GM23248 (cell line): Measurements from ENCODE around the gene DENND2D. TPM values are rescaled to one million over a fixed set of nuclear protein-coding genes. Genes with fewer than 3 reads are reported as not detected.

Experiments used
- DNase-seq: peaks from one replicate; pipeline ENCODE4 v3.0.0-alpha.2; 2015
- H2AFZ ChIP-seq: fragments of 200-600 bp; sonication (generic); 2 replicates; pipeline ENCODE4 v1.6.1; 2016; ENCODE audit warnings: antibody characterized with exemption
- H3F3A ChIP-seq: fragments of 200-600 bp; sonication (generic); 2 replicates; pipeline ENCODE4 v1.6.1; 2016; ENCODE audit warnings: mild to moderate bottlenecking, antibody characterized with exemption, mixed run types; ENCODE audit not compliant: insufficient read depth
- H3K27ac ChIP-seq: fragments of 200-600 bp; sonication (generic); 2 replicates; pipeline ENCODE4 v1.5.1; 2016; ENCODE audit warnings: mild to moderate bottlenecking
- H3K27me3 ChIP-seq: fragments of 200-600 bp; sonication (generic); replicated peaks from 2 replicates; pipeline ENCODE4 v1.6.1; 2016; ENCODE audit warnings: mild to moderate bottlenecking; ENCODE audit not compliant: insufficient read depth
- H3K36me3 ChIP-seq: fragments of 200-600 bp; sonication (generic); 2 replicates; pipeline ENCODE4 v1.6.1; 2016; ENCODE audit warnings: low read depth, mild to moderate bottlenecking
- H3K4me1 ChIP-seq: fragments of 200-600 bp; sonication (generic); 2 replicates; pipeline ENCODE4 v1.6.1; 2016; ENCODE audit warnings: mild to moderate bottlenecking; ENCODE audit not compliant: insufficient read depth
- H3K4me2 ChIP-seq: fragments of 200-600 bp; sonication (generic); one replicate; pipeline ENCODE4 v1.6.1; 2016; ENCODE audit warnings: mild to moderate bottlenecking; ENCODE audit not compliant: unreplicated experiment
- H3K4me3 ChIP-seq: fragments of 200-600 bp; sonication (generic); 2 replicates; pipeline ENCODE4 v1.5.1; 2016; ENCODE audit warnings: mild to moderate bottlenecking
- H3K79me2 ChIP-seq: fragments of 200-600 bp; sonication (generic); 2 replicates; pipeline ENCODE4 v1.6.1; 2016; ENCODE audit warnings: mild to moderate bottlenecking; ENCODE audit not compliant: insufficient read depth
- H3K9ac ChIP-seq: fragments of 200-600 bp; sonication (generic); 2 replicates; pipeline ENCODE4 v1.6.1; 2016; ENCODE audit warnings: mild to moderate bottlenecking
- H3K9me2 ChIP-seq: fragments of 200-600 bp; sonication (generic); 2 replicates; pipeline ENCODE4 v1.6.1; 2016; ENCODE audit warnings: mixed run types, mild to moderate bottlenecking, moderate library complexity; ENCODE audit not compliant: insufficient read depth
- H3K9me3 ChIP-seq: fragments of 200-600 bp; sonication (generic); one replicate; pipeline ENCODE4 v1.6.1; 2017; ENCODE audit warnings: low read depth
- H4K20me1 ChIP-seq: fragments of 200-600 bp; sonication (generic); 2 replicates; pipeline ENCODE4 v1.6.0; 2016; ENCODE audit not compliant: insufficient read depth
- EZH2 ChIP-seq: fragments of 200-600 bp; sonication (generic); IDR thresholded peaks from 2 replicates; pipeline ENCODE4 v1.6.1; 2018; ENCODE audit warnings: antibody characterized with exemption, mild to moderate bottlenecking; ENCODE audit not compliant: insufficient read depth, poor library complexity, severe bottlenecking
- EZH2phosphoT487 ChIP-seq: fragments of 200-600 bp; sonication (generic); IDR thresholded peaks from 2 replicates; pipeline ENCODE4 v1.6.1; 2018; ENCODE audit warnings: antibody characterized with exemption, moderate library complexity, mild to moderate bottlenecking, low read depth; ENCODE audit not compliant: insufficient read depth
- WGBS, 2 experiments: methylation state at CpG; one replicate each; pipeline ENCODE4 v1.1.6; 2015 to 2017; ENCODE audit warnings: low lambda C conversion rate in 2 of 2, low coverage in 1 of 2; ENCODE audit errors: missing lambda C conversion rate in 2 of 2; 5-methylcytosine and 5-hydroxymethylcytosine counted together
- in situ Hi-C: fragments of 300-500 bp; cut with MboI; formaldehyde crosslinking; loops from 2 replicates; pipeline ENCODE4 v1.15.0; 2020
- polyA plus RNA-seq: library from polyadenylated mRNA; unstranded; fragments of >200 nt; fragmentation: Nextera tagmentation; extraction: Ambion mirVana; gene quantifications from 2 replicates; pipeline ENCODE4 v1.2.1, GENCODE V29; 2016
- total RNA-seq: library from RNA; depleted of rRNA; stranded (reverse); fragments of >200 nt; shearing (Covaris generic); gene quantifications from 2 replicates; pipeline ENCODE4 v1.2.3, GENCODE V29; 2014; rRNA removed

The DENND2D gene
- total RNA-seq, result 3.7 and 5.1 TPM in 2 replicates
- polyA plus RNA-seq, result 6.2 and 6.6 TPM in 2 replicates

- H3K4me2 ChIP-seq, result no peak within 1 kb of the TSS
- H3K9me3 ChIP-seq, result no peaks in the 10 kb centered on the region
- 0 out of 2 replicates have a peak, but pooled peaks cover 3% of the 10 kb centered on the region for H3K4me1 ChIP-seq
- H3K36me3 ChIP-seq, result no peaks in the 10 kb centered on the region
- no peak within 1 kb of the TSS for H3K9ac ChIP-seq
- H2AFZ ChIP-seq, result no peak within 1 kb of the TSS
- H3K9me2 ChIP-seq, result no peaks in the 10 kb centered on the region
- no peaks in the 10 kb centered on the region for H3F3A ChIP-seq
- H3K79me2 ChIP-seq, result no peaks in the 10 kb centered on the region
- DNase-seq, result no peak
- TF ChIP-seq EZH2phosphoT487, result no peak
- TF ChIP-seq EZH2, result no peak
- H4K20me1 ChIP-seq, result no peaks in the 10 kb centered on the region
- H3K27me3 ChIP-seq, result no peaks in the 10 kb centered on the region
- WGBS, 2 experiments, result 94 to 95% methylated on average over 16 to 17 of the region's 17 CpGs
- no peak within 1 kb of the TSS for H3K4me3 ChIP-seq
- no peak within 1 kb of the TSS for H3K27ac ChIP-seq
- in situ Hi-C loops, result loop anchor here (25.0 kb wide), 1 partner anchor 562 kb away; the partner anchor contains the start of gene DDX20
These were observed at the start of gene DENND2D for GRCh38 chr1:111199881-111200801. TSS of gene DENND2D (minus strand) at chr1:111200646. CDS start at chr1:111200459, 187 bp downstream.

GRCh38 chr1:111249960-111250359, 49.5 kb upstream of the DENND2D start:
- no peak overlapping the region for H3K27ac ChIP-seq
- no peak overlapping the region for H2AFZ ChIP-seq
- no peaks in the 10 kb centered on the region for H3K9me3 ChIP-seq
- in situ Hi-C loops, result no loop called here
- H3K9ac ChIP-seq, result no peak overlapping the region
- no peaks in the 10 kb centered on the region for H3K9me2 ChIP-seq
- no peak for DNase-seq
- no peaks in the 10 kb centered on the region for H3F3A ChIP-seq
- H3K36me3 ChIP-seq, result no peaks in the 10 kb centered on the region
- H3K27me3 ChIP-seq, result peaks cover 12% of the 10 kb centered on the region
- no peaks in the 10 kb centered on the region for H3K79me2 ChIP-seq
- H4K20me1 ChIP-seq, result no peaks in the 10 kb centered on the region
- no peak overlapping the region for H3K4me3 ChIP-seq
- H3K4me1 ChIP-seq, result no peaks in the 10 kb centered on the region
- TF ChIP-seq EZH2phosphoT487, result no peak
- TF ChIP-seq EZH2, result no peak
- no peak overlapping the region for H3K4me2 ChIP-seq
- WGBS, 2 experiments, result 18 to 22% methylated on average over 4 of the region's 4 CpGs

GRCh38 chr1:111247125-111247838, 46.8 kb upstream of the DENND2D start:
- H3K9me2 ChIP-seq, result no peaks in the 10 kb centered on the region
- no peak overlapping the region for H2AFZ ChIP-seq
- DNase-seq, result no peak
- H3F3A ChIP-seq, result no peaks in the 10 kb centered on the region
- no peaks in the 10 kb centered on the region for H3K79me2 ChIP-seq
- in situ Hi-C loops, result no loop called here
- no peaks in the 10 kb centered on the region for H4K20me1 ChIP-seq
- H3K4me2 ChIP-seq, result no peak overlapping the region
- no peak overlapping the region for H3K4me3 ChIP-seq
- no peaks in the 10 kb centered on the region for H3K9me3 ChIP-seq
- WGBS, 2 experiments, result 40 to 44% methylated on average over 5 of the region's 5 CpGs
- peaks cover 7% of the 10 kb centered on the region for H3K27me3 ChIP-seq
- no peak for TF ChIP-seq EZH2phosphoT487
- TF ChIP-seq EZH2, result no peak
- no peak overlapping the region for H3K27ac ChIP-seq
- no peaks in the 10 kb centered on the region for H3K4me1 ChIP-seq
- no peaks in the 10 kb centered on the region for H3K36me3 ChIP-seq
- H3K9ac ChIP-seq, result no peak overlapping the region

GRCh38 chr1:111242805-111243523, 42.5 kb upstream of the DENND2D start:
- no peaks in the 10 kb centered on the region for H3K4me1 ChIP-seq
- H3K4me2 ChIP-seq, result no peak overlapping the region
- H4K20me1 ChIP-seq, result no peaks in the 10 kb centered on the region
- H3K36me3 ChIP-seq, result no peaks in the 10 kb centered on the region
- H3K79me2 ChIP-seq, result no peaks in the 10 kb centered on the region
- no peak overlapping the region for H3K9ac ChIP-seq
- no peaks in the 10 kb centered on the region for H3K9me2 ChIP-seq
- H3K27ac ChIP-seq, result no peak overlapping the region
- H2AFZ ChIP-seq, result no peak overlapping the region
- H3K4me3 ChIP-seq, result no peak overlapping the region
- H3K27me3 ChIP-seq, result no peaks in the 10 kb centered on the region; the same call in 1 of the 2 replicates
- no peaks in the 10 kb centered on the region for H3K9me3 ChIP-seq
- in situ Hi-C loops, result no loop called here
- TF ChIP-seq EZH2 (no peak), EZH2phosphoT487 (no peak)
- WGBS, 2 experiments, result 47 to 53% methylated on average over 4 of the region's 4 CpGs
- H3F3A ChIP-seq, result no peaks in the 10 kb centered on the region
- DNase-seq, result no peak
